BE2C (cell line): ENCODE data around the gene JAG2. TPM values are rescaled to one million over a fixed set of nuclear protein-coding genes. Genes with fewer than 3 reads are reported as not detected.

ENCODE experiments used
- DNase-seq: peaks from one replicate; pipeline ENCODE4 v3.0.0-alpha.2; 2020
- H3K27me3 ChIP-seq: fragments of 250-450 bp; sonication (Bioruptor Pico); 2 replicates; pipeline ENCODE4 v1.5.1; 2020; ENCODE audit warnings: mild to moderate bottlenecking
- H3K36me3 ChIP-seq: fragments of 250-450 bp; sonication (Bioruptor Pico); 2 replicates; pipeline ENCODE4 v1.5.1; 2020; ENCODE audit warnings: mild to moderate bottlenecking
- H3K4me1 ChIP-seq: fragments of 250-450 bp; sonication (Bioruptor Pico); 2 replicates; pipeline ENCODE4 v1.5.1; 2020
- H3K4me3 ChIP-seq: 2 replicates; pipeline ENCODE4 v1.5.1; 2011; ENCODE audit warnings: low read depth, low read length
- H3K9me3 ChIP-seq: fragments of 250-450 bp; sonication (Bioruptor Pico); 2 replicates; pipeline ENCODE4 v1.5.1; 2020
- polyA plus RNA-seq: library from polyadenylated mRNA; unstranded; fragments of >200 nt; gene quantifications from one replicate; pipeline ENCODE4 v1.2.1, GENCODE V29; 2012; ENCODE audit warnings: low read depth, missing spikeins; ENCODE audit not compliant: insufficient read length, insufficient read depth
- TF ChIP-seq, protein P1 (sequence below): IDR thresholded peaks from 2 replicates; pipeline ENCODE4 v1.5.1; 2012; ENCODE audit warnings: mild to moderate bottlenecking, low read depth, low read length

The JAG2 gene
- polyA plus RNA-seq: 15.9 TPM

- DNase-seq: peak; percentile 59
- Histone ChIP-seq H3K36me3 (no peaks in the 10 kb centered on the region), H3K27me3 (peaks cover 14% of the 10 kb centered on the region), H3K4me1 (no peaks in the 10 kb centered on the region), H3K4me3 (peak within 1 kb of the TSS; percentile 34), H3K9me3 (no peaks in the 10 kb centered on the region)
- TF ChIP-seq, protein P1, sequence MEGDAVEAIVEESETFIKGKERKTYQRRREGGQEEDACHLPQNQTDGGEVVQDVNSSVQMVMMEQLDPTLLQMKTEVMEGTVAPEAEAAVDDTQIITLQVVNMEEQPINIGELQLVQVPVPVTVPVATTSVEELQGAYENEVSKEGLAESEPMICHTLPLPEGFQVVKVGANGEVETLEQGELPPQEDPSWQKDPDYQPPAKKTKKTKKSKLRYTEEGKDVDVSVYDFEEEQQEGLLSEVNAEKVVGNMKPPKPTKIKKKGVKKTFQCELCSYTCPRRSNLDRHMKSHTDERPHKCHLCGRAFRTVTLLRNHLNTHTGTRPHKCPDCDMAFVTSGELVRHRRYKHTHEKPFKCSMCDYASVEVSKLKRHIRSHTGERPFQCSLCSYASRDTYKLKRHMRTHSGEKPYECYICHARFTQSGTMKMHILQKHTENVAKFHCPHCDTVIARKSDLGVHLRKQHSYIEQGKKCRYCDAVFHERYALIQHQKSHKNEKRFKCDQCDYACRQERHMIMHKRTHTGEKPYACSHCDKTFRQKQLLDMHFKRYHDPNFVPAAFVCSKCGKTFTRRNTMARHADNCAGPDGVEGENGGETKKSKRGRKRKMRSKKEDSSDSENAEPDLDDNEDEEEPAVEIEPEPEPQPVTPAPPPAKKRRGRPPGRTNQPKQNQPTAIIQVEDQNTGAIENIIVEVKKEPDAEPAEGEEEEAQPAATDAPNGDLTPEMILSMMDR: no peak
Observed at GRCh38 chr14:105168496-105168978, at the start of gene JAG2. TSS of gene JAG2 (minus strand) at chr14:105168776. CDS start at chr14:105168420, 356 bp downstream.

- TF ChIP-seq, protein P1: no peak
- peaks cover 34% of the 10 kb centered on the region for H3K36me3 ChIP-seq
Observed at GRCh38 chr14:105217774-105218173, 49.2 kb upstream of the JAG2 start.

DNA sequence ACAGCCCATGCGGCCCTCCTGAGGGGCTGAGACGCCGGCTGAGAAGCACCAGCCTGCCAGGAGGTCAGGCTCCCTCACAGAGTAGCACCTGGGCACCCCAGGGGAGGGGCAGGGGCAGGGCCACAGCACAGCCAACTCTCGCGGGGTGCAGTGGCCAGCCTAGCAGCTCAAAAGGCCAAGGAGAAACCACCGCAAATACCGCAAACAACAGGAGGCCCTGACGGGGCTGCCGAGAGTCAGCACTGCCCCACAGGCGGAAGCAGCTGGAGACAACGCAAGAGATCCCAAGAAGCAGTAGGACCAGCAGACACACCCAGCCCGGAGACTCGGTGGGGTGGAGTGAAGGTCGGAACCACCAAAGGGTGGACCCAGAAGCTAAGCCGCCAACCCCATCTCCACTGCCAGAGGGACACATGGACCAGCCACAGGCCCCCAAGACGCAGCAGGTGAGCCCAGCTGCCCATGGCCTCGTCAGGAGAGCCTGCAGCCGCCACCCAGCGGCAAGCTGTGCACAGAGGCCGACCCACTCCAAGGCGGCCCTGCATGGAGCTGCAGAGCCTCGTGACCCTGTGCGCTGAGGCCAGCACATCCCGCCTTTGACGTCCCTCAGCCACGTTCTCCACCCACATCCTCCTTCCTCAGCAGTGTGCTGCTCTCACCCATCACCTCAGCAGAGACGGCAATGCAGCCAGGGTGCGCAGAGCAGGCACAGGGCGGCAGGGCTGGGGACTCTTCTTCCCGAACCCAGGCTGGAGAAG, 48.1 kb upstream of the JAG2 start:
- TF ChIP-seq, protein P1: no peak
- H3K4me1 ChIP-seq: peaks cover 10% of the 10 kb centered on the region
- H3K4me3 ChIP-seq: no peak overlapping the region
- H3K9me3 ChIP-seq: no peaks in the 10 kb centered on the region
- H3K27me3 ChIP-seq: no peaks in the 10 kb centered on the region
- no peak for DNase-seq
- H3K36me3 ChIP-seq: peaks cover 30% of the 10 kb centered on the region

More at GRCh38 chr14:105217774-105218173, 49.2 kb upstream of the JAG2 start:
- Histone ChIP-seq H3K9me3 (no peaks in the 10 kb centered on the region), H3K27me3 (no peaks in the 10 kb centered on the region), H3K4me3 (no peak overlapping the region), H3K4me1 (peaks cover 4% of the 10 kb centered on the region; the same call in 1 of the 2 replicates)
- no peak for DNase-seq

- DNase-seq: no peak
- Histone ChIP-seq H3K9me3 (no peaks in the 10 kb centered on the region), H3K4me1 (peaks cover 6% of the 10 kb centered on the region), H3K27me3 (no peaks in the 10 kb centered on the region), H3K4me3 (no peak overlapping the region), H3K36me3 (peaks cover 23% of the 10 kb centered on the region)
- TF ChIP-seq, protein P1: no peak
Observed at GRCh38 chr14:105215602-105216001, 47.0 kb upstream of the JAG2 start.

- H3K4me1 ChIP-seq: peaks cover 8% of the 10 kb centered on the region
- H3K36me3 ChIP-seq: peaks cover 26% of the 10 kb centered on the region
- DNase-seq: no peak
- no peaks in the 10 kb centered on the region for H3K9me3 ChIP-seq
- TF ChIP-seq, protein P1: no peak
- no peak overlapping the region for H3K4me3 ChIP-seq
- H3K27me3 ChIP-seq: no peaks in the 10 kb centered on the region
Observed at GRCh38 chr14:105214324-105214915, 45.8 kb upstream of the JAG2 start.

- Histone ChIP-seq H3K4me3 (no peak overlapping the region), H3K9me3 (no peaks in the 10 kb centered on the region), H3K4me1 (peaks cover 13% of the 10 kb centered on the region), H3K27me3 (no peaks in the 10 kb centered on the region), H3K36me3 (peaks cover 16% of the 10 kb centered on the region)
- TF ChIP-seq, protein P1: no peak
- no peak for DNase-seq
Observed at GRCh38 chr14:105213361-105213760, 44.8 kb upstream of the JAG2 start.
